Caco-2 (cell line): Measurements from ENCODE around the gene NUDT1. TPM values are rescaled to one million over a fixed set of nuclear protein-coding genes. Genes with fewer than 3 reads are reported as not detected.

ENCODE experiments used
- BruUV-seq: library from RNA; stranded (reverse); fragments of 400-500 nt; replicated peaks from 2 replicates; lab custom pipeline; 2021; lab: Mats Ljungman, UMichigan
- CTCF ChIA-PET: fragments of 300-600 bp; sonication (Branson Sonifier 250); formaldehyde crosslinking; loops from one replicate; lab custom pipeline; 2022; ENCODE audit warnings: antibody characterized with exemption; lab: Charles Lee
- POLR2A ChIA-PET: fragments of 300-600 bp; sonication (Branson Sonifier 250); formaldehyde crosslinking; loops from one replicate; lab custom pipeline; 2022; ENCODE audit warnings: antibody characterized with exemption; lab: Charles Lee
- DNase-seq, 2 experiments: peaks; one replicate each; pipeline versions ENCODE4 v3.0.0 to v3.0.0-alpha.2; 2020 to 2022
- H3K27me3 ChIP-seq: replicated peaks from 2 replicates; pipeline ENCODE4 v1.6.0; 2011; ENCODE audit warnings: low read length; ENCODE audit not compliant: control insufficient read depth, insufficient read depth
- H3K36me3 ChIP-seq: 2 replicates; pipeline ENCODE4 v1.5.1; 2011; ENCODE audit warnings: low read length; ENCODE audit not compliant: control insufficient read depth, insufficient read depth
- H3K4me1 ChIP-seq: fragments of 250-450 bp; sonication (Bioruptor Pico); 2 replicates; pipeline ENCODE4 v1.5.1; 2020; ENCODE audit warnings: mild to moderate bottlenecking
- H3K4me3 ChIP-seq: 2 replicates; pipeline ENCODE4 v1.5.1; 2011; ENCODE audit warnings: low read depth, mild to moderate bottlenecking, control low read depth, low read length
- H3K9me3 ChIP-seq: fragments of 250-450 bp; sonication (Bioruptor Pico); 2 replicates; pipeline ENCODE4 v1.5.1; 2020; ENCODE audit warnings: mild to moderate bottlenecking, moderate library complexity
- H3K27ac Mint-ChIP-seq: one replicate; pipeline ENCODE4 v1.8.0; 2022; ENCODE audit warnings: mixed read lengths; ENCODE audit not compliant: unreplicated experiment
- H3K27me3 Mint-ChIP-seq: one replicate; pipeline ENCODE4 v1.8.0; 2022; ENCODE audit warnings: mixed read lengths; ENCODE audit not compliant: insufficient read depth, unreplicated experiment
- H3K36me3 Mint-ChIP-seq: one replicate; pipeline ENCODE4 v1.8.0; 2022; ENCODE audit warnings: mild to moderate bottlenecking, mixed read lengths; ENCODE audit not compliant: insufficient read depth, unreplicated experiment
- H3K4me1 Mint-ChIP-seq: one replicate; pipeline ENCODE4 v1.8.0; 2022; ENCODE audit warnings: low read depth, mixed read lengths; ENCODE audit not compliant: unreplicated experiment
- H3K4me3 Mint-ChIP-seq: one replicate; pipeline ENCODE4 v1.8.0; 2022; ENCODE audit warnings: mild to moderate bottlenecking, moderate library complexity, mixed read lengths; ENCODE audit not compliant: unreplicated experiment
- H3K9me3 Mint-ChIP-seq: one replicate; pipeline ENCODE4 v1.8.0; 2022; ENCODE audit warnings: mixed read lengths; ENCODE audit not compliant: unreplicated experiment
- CTCF ChIP-seq, 2 experiments: fragments of 200-600 bp in 1 of 2; IDR thresholded peaks; 1 replicate in 1 of 2; 2 replicates in 1 of 2; pipeline versions ENCODE4 v1.5.1 to v1.8.0; 2011 to 2022; ENCODE audit warnings: antibody characterized with exemption in 1 of 2, control low read depth in 1 of 2, inconsistent platforms in 1 of 2, low read depth in 1 of 2, low read length in 1 of 2, mild to moderate bottlenecking in 1 of 2, moderate library complexity in 1 of 2; ENCODE audit not compliant: insufficient read depth in 1 of 2, severe bottlenecking in 1 of 2, unreplicated experiment in 1 of 2
- intact Hi-C: fragments of 100-400 bp; cut with micrococcal nuclease; formaldehyde crosslinking; loops from one replicate; pipeline ENCODE4 v1.10.0; 2022; ENCODE audit not compliant: unreplicated experiment
- total RNA-seq: library from RNA; stranded (reverse); gene quantifications from 2 replicates; pipeline ENCODE4 v1.2.3, GENCODE V29; 2022

Gene NUDT1
- total RNA-seq, 1 experiment from 2014 or later = 42.8 TPM

GRCh38 chr7:2256306-2257045, 14.4 kb downstream of the NUDT1 start:
- no peak overlapping the region for H3K4me3 Mint-ChIP-seq
- TF ChIP-seq CTCF (IDR thresholded peaks at IDR 0.05; ENCODE audit: insufficient read depth in 1 of 2, low read depth in 1 of 2, low read length in 1 of 2, severe bottlenecking in 1 of 2, unreplicated experiment in 1 of 2) = no peak
- ChIA-PET CTCF (interaction anchor here (0.6 kb wide), 1 partner anchor 14 kb away, joined by 5 read pairs; no protein-coding TSS in a partner anchor), POLR2A (no interaction called here)
- intact Hi-C loops = no loop called here
- H3K27ac Mint-ChIP-seq = no peak overlapping the region
- Histone ChIP-seq H3K4me3 (no peak overlapping the region), H3K36me3 (no peaks in the 10 kb centered on the region; the same call in 1 of the 2 replicates), H3K27me3 (no peaks in the 10 kb centered on the region), H3K4me1 (no peaks in the 10 kb centered on the region), H3K9me3 (no peaks in the 10 kb centered on the region)
- peaks cover 33% of the 10 kb centered on the region for H3K36me3 Mint-ChIP-seq
- H3K27me3 Mint-ChIP-seq = no peaks in the 10 kb centered on the region
- DNase-seq = no peak
- BruUV-seq = no TSS peak
- no peaks in the 10 kb centered on the region for H3K9me3 Mint-ChIP-seq
- no peaks in the 10 kb centered on the region for H3K4me1 Mint-ChIP-seq

GRCh38 chr7:2257046-2257551, 15.1 kb downstream of the NUDT1 start:
- H3K27me3 ChIP-seq = no peaks in the 10 kb centered on the region
- no peaks in the 10 kb centered on the region for H3K4me1 Mint-ChIP-seq
- no peaks in the 10 kb centered on the region for H3K4me1 ChIP-seq
- no peaks in the 10 kb centered on the region; the same call in 1 of the 2 replicates for H3K36me3 ChIP-seq
- CTCF ChIA-PET = no interaction called here
- no peak for DNase-seq
- BruUV-seq = no TSS peak
- no peaks in the 10 kb centered on the region for H3K9me3 ChIP-seq
- no peak overlapping the region for H3K4me3 ChIP-seq
- POLR2A ChIA-PET = no interaction called here
- intact Hi-C loops = no loop called here
- no peak overlapping the region for H3K4me3 Mint-ChIP-seq
- H3K9me3 Mint-ChIP-seq = no peaks in the 10 kb centered on the region
- peaks cover 29% of the 10 kb centered on the region for H3K36me3 Mint-ChIP-seq
- H3K27ac Mint-ChIP-seq = no peak overlapping the region
- no peak for TF ChIP-seq CTCF (IDR thresholded peaks at IDR 0.05; ENCODE audit: insufficient read depth in 1 of 2, low read depth in 1 of 2, low read length in 1 of 2, severe bottlenecking in 1 of 2, unreplicated experiment in 1 of 2)
- no peaks in the 10 kb centered on the region for H3K27me3 Mint-ChIP-seq

- no TSS peak for BruUV-seq
- no peaks in the 10 kb centered on the region for H3K4me1 ChIP-seq
- Mint-ChIP-seq H3K27ac (no peak overlapping the region), H3K9me3 (no peaks in the 10 kb centered on the region), H3K27me3 (no peaks in the 10 kb centered on the region), H3K4me3 (no peak overlapping the region), H3K36me3 (peaks cover 29% of the 10 kb centered on the region), H3K4me1 (no peaks in the 10 kb centered on the region)
- no peak for DNase-seq
- ChIA-PET CTCF (interaction anchor here (0.7 kb wide), 1 partner anchor 60 kb away, joined by 8 read pairs; no protein-coding TSS in a partner anchor), POLR2A (no interaction called here)
- no peak overlapping the region for H3K4me3 ChIP-seq
- no peaks in the 10 kb centered on the region for H3K27me3 ChIP-seq
- no peak for TF ChIP-seq CTCF (IDR thresholded peaks at IDR 0.05; ENCODE audit: insufficient read depth in 1 of 2, low read depth in 1 of 2, low read length in 1 of 2, severe bottlenecking in 1 of 2, unreplicated experiment in 1 of 2)
- intact Hi-C loops = no loop called here
- no peaks in the 10 kb centered on the region for H3K9me3 ChIP-seq
- no peaks in the 10 kb centered on the region; the same call in 1 of the 2 replicates for H3K36me3 ChIP-seq
Measured at GRCh38 chr7:2257651-2258050, 15.6 kb downstream of the NUDT1 start.
